HEK293 (cell line): Measurements from ENCODE around the gene SLC6A3.

Experiments
- CTCF ChIP-seq: fragments of 450-650 bp; formaldehyde crosslinking; IDR thresholded peaks from 2 replicates; pipeline ENCODE4 v1.5.1; 2016; ENCODE audit warnings: missing biosample characterization, missing genetic modification characterization
- GFI1B ChIP-seq: fragments of 450-650 bp; formaldehyde crosslinking; IDR thresholded peaks from 2 replicates; pipeline ENCODE4 v1.5.1; 2016; ENCODE audit warnings: missing biosample characterization, missing genetic modification characterization
- KLF1 ChIP-seq: fragments of 450-650 bp; formaldehyde crosslinking; IDR thresholded peaks from 2 replicates; pipeline ENCODE4 v1.5.1; 2016; ENCODE audit warnings: missing biosample characterization, missing genetic modification characterization
- MZF1 ChIP-seq: fragments of 450-650 bp; formaldehyde crosslinking; IDR thresholded peaks from 2 replicates; pipeline ENCODE4 v1.5.1; 2017; ENCODE audit warnings: missing biosample characterization, missing genetic modification characterization, borderline replicate concordance
- PBX3 ChIP-seq: sonication (generic); formaldehyde crosslinking; IDR thresholded peaks from 2 replicates; pipeline ENCODE4 v1.8.1; 2022; ENCODE audit warnings: mild to moderate bottlenecking, moderate library complexity, missing genetic modification reagents
- PRDM6 ChIP-seq: fragments of 450-650 bp; formaldehyde crosslinking; IDR thresholded peaks from 2 replicates; pipeline ENCODE4 v1.5.1; 2017; ENCODE audit warnings: missing biosample characterization, missing genetic modification characterization
- SETDB1 ChIP-seq: IDR thresholded peaks from one replicate; pipeline ENCODE4 v1.6.1; 2017; ENCODE audit warnings: mild to moderate bottlenecking, low read length, moderate library complexity, mixed read lengths; ENCODE audit not compliant: insufficient read length
- ZBTB8A ChIP-seq: fragments of 450-650 bp; formaldehyde crosslinking; IDR thresholded peaks from 2 replicates; pipeline ENCODE4 v1.5.1; 2016; ENCODE audit warnings: missing biosample characterization, missing genetic modification characterization
- ZNF24 ChIP-seq: fragments of 450-650 bp; formaldehyde crosslinking; IDR thresholded peaks from 2 replicates; pipeline ENCODE4 v1.5.1; 2016; ENCODE audit warnings: missing biosample characterization, missing genetic modification characterization
- ZNF292 ChIP-seq: fragments of 450-650 bp; formaldehyde crosslinking; IDR thresholded peaks from 2 replicates; pipeline ENCODE4 v1.5.1; 2016; ENCODE audit warnings: low read depth, missing biosample characterization, missing genetic modification characterization, borderline replicate concordance
- ZNF350 ChIP-seq: fragments of 450-650 bp; formaldehyde crosslinking; IDR thresholded peaks from 2 replicates; pipeline ENCODE4 v1.5.0; 2017; ENCODE audit warnings: missing biosample characterization, mild to moderate bottlenecking, missing genetic modification characterization
- ZNF394 ChIP-seq: fragments of 450-650 bp; formaldehyde crosslinking; IDR thresholded peaks from 2 replicates; pipeline ENCODE4 v1.5.1; 2016; ENCODE audit warnings: missing biosample characterization, missing genetic modification characterization, mild to moderate bottlenecking, moderate library complexity, borderline replicate concordance
- ZNF423 ChIP-seq: fragments of 450-650 bp; formaldehyde crosslinking; IDR thresholded peaks from 2 replicates; pipeline ENCODE4 v1.5.1; 2016; ENCODE audit warnings: missing biosample characterization, missing genetic modification characterization
- ZNF677 ChIP-seq: fragments of 450-650 bp; IDR thresholded peaks from 2 replicates; pipeline ENCODE4 v1.5.0; 2018; ENCODE audit warnings: missing biosample characterization, mild to moderate bottlenecking, missing genetic modification characterization, moderate library complexity

- TF ChIP-seq PRDM6 (tag by site-specific recombination) (no peak), MZF1 (tag by site-specific recombination) (no peak), ZNF677 (tag by site-specific recombination) (no peak), CTCF (tag by site-specific recombination) (no peak), SETDB1 (no peak), GFI1B (tag by site-specific recombination) (no peak), ZNF394 (tag by site-specific recombination) (no peak), KLF1 (tag by site-specific recombination) (peak; percentile 77), ZBTB8A (no peak), ZNF350 (tag by site-specific recombination) (no peak), ZNF24 (no peak), ZNF423 (tag by site-specific recombination) (no peak), ZNF292 (tag by site-specific recombination) (no peak), PBX3 (CRISPR knock-in tag) (no peak)
Measured at GRCh38 chr5:1481959-1482331, 36.7 kb upstream of the SLC6A3 start.
